HCT116 (cell line): ENCODE measurements around the gene ZNF776. TPM values are rescaled to one million over a fixed set of nuclear protein-coding genes. Genes with fewer than 3 reads are reported as not detected.

ENCODE experiments used
- ATAC-seq: fragments of 200-7000 bp; cut with Tn5 transposase; 2 replicates; pipeline ENCODE4 v1.9.1; 2020; ENCODE audit warnings: mild to moderate bottlenecking, moderate library complexity
- BruUV-seq: library from RNA; stranded (reverse); fragments of 400-500 nt; replicated peaks from 2 replicates; lab custom pipeline; 2021; lab: Mats Ljungman, UMichigan
- CTCF ChIA-PET: fragments of 300-600 bp; sonication (Branson Sonifier 250); formaldehyde crosslinking; loops from one replicate; lab custom pipeline; 2021; ENCODE audit warnings: antibody characterized with exemption; lab: Charles Lee
- POLR2A ChIA-PET: fragments of 300-600, 350-600 bp; sonication (Branson Sonifier 250); formaldehyde crosslinking; loops from one replicate; lab custom pipeline; 2021; ENCODE audit warnings: antibody characterized with exemption; lab: Charles Lee
- RAD21 ChIA-PET, 2 experiments: fragments of 300-600 bp; sonication (Branson Sonifier 250); formaldehyde crosslinking; loops; one replicate each; lab custom pipeline; 2023; ENCODE audit warnings: low total read pairs in 2 of 2; ENCODE audit not compliant: uncharacterized antibody in 2 of 2, unreplicated experiment in 2 of 2, low non-redundant PET in 1 of 2; lab: Charles Lee
- DNase-seq: peaks from one replicate; pipeline ENCODE4 v3.0.0-alpha.2; 2010; ENCODE audit warnings: low read depth, low spot score
- H2AFZ ChIP-seq: fragments of 200-600 bp; shearing (Covaris generic), sonication (generic); 2 replicates; pipeline ENCODE4 v1.6.1; 2017; ENCODE audit warnings: low read depth, mixed run types, mixed read lengths, antibody characterized with exemption, low read length; ENCODE audit not compliant: poor library complexity, severe bottlenecking
- H3K27ac ChIP-seq: 2 replicates; pipeline ENCODE4 v1.5.1; 2012; ENCODE audit warnings: low read depth, low read length
- H3K27me3 ChIP-seq: fragments of 200-600 bp; sonication (generic); 2 replicates; pipeline ENCODE4 v1.6.1; 2016; ENCODE audit warnings: mixed run types, low read length, mixed read lengths; ENCODE audit not compliant: insufficient read depth
- H3K36me3 ChIP-seq, 2 experiments: fragments of 200-500 bp in 1 of 2; fragments of 200-600 bp in 1 of 2; sonication (Bioruptor generic) in 1 of 2; sonication (generic) in 1 of 2; 2 replicates each; pipeline versions ENCODE4 v1.5.1 to v1.6.1; 2014 to 2016; ENCODE audit warnings: low read length in 2 of 2, inconsistent platforms in 1 of 2, mixed read lengths in 1 of 2, mixed run types in 1 of 2; ENCODE audit not compliant: insufficient read depth in 2 of 2, control insufficient read depth in 1 of 2
- H3K4me1 ChIP-seq, 2 experiments: fragments of 200-600 bp in 1 of 2; sonication (generic) in 1 of 2; 2 replicates each; pipeline versions ENCODE4 v1.5.1 to v1.6.1; 2012 to 2017; ENCODE audit warnings: low read length in 2 of 2, inconsistent platforms in 1 of 2, mild to moderate bottlenecking in 1 of 2, mixed read lengths in 1 of 2, mixed run types in 1 of 2, moderate library complexity in 1 of 2; ENCODE audit not compliant: insufficient read depth in 2 of 2, control insufficient read depth in 1 of 2
- H3K4me2 ChIP-seq: fragments of 200-600 bp; sonication (generic); 2 replicates; pipeline ENCODE4 v1.6.1; 2017; ENCODE audit warnings: mixed run types, low read length, mixed read lengths
- H3K4me3 ChIP-seq, 2 experiments: fragments of 200-600 bp in 1 of 2; sonication (generic) in 1 of 2; replicated peaks in 1 of 2; 2 replicates each; pipeline ENCODE4 v1.5.1; 2011 to 2016; ENCODE audit warnings: low read length in 2 of 2, control low read depth in 1 of 2, low read depth in 1 of 2, mild to moderate bottlenecking in 1 of 2, mixed read lengths in 1 of 2, mixed run types in 1 of 2
- H3K79me2 ChIP-seq: fragments of 200-600 bp; sonication (generic); 2 replicates; pipeline ENCODE4 v1.6.1; 2017; ENCODE audit warnings: mild to moderate bottlenecking, mixed run types, low read length, moderate library complexity, mixed read lengths; ENCODE audit not compliant: insufficient read depth
- H3K9ac ChIP-seq: fragments of 200-600 bp; sonication (generic); 2 replicates; pipeline ENCODE4 v1.6.1; 2016; ENCODE audit warnings: low read length, mixed read lengths
- H3K9me2 ChIP-seq: fragments of 200-600 bp; sonication (generic), shearing (Covaris generic); 2 replicates; pipeline ENCODE4 v1.6.1; 2017; ENCODE audit warnings: mixed run types, mild to moderate bottlenecking, moderate library complexity; ENCODE audit not compliant: insufficient read depth
- H3K9me3 ChIP-seq, 2 experiments: fragments of 200-500 bp in 1 of 2; fragments of 200-600 bp in 1 of 2; sonication (Bioruptor generic) in 1 of 2; sonication (generic) in 1 of 2; 2 replicates each; pipeline ENCODE4 v1.6.1; 2014 to 2017; ENCODE audit warnings: low read length in 2 of 2, mixed read lengths in 2 of 2, inconsistent platforms in 1 of 2, low read depth in 1 of 2, mild to moderate bottlenecking in 1 of 2, mixed run types in 1 of 2, moderate library complexity in 1 of 2; ENCODE audit not compliant: control insufficient read depth in 1 of 2, insufficient read depth in 1 of 2
- H4K20me1 ChIP-seq: fragments of 200-600 bp; sonication (generic), shearing (Covaris generic); 2 replicates; pipeline ENCODE4 v1.6.1; 2017; ENCODE audit warnings: mixed run types, mild to moderate bottlenecking, moderate library complexity; ENCODE audit not compliant: insufficient read depth
- ATF3 ChIP-seq: IDR thresholded peaks from 2 replicates; pipeline ENCODE4 v1.6.1; 2012
- CEBPB ChIP-seq: IDR thresholded peaks from 2 replicates; pipeline ENCODE4 v1.6.1; 2012; ENCODE audit warnings: low read depth
- CTCF ChIP-seq, 3 experiments: fragments of 200-600 bp in 1 of 3; sonication (generic) in 1 of 3; IDR thresholded peaks in 2 of 3; conservative IDR thresholded peaks in 1 of 3; 2 replicates each; pipeline ENCODE4 v1.5.1; 2012 to 2017; ENCODE audit warnings: low read depth in 2 of 3, low read length in 2 of 3, antibody characterized with exemption in 1 of 3, borderline replicate concordance in 1 of 3, control low read depth in 1 of 3, mild to moderate bottlenecking in 1 of 3, mixed read lengths in 1 of 3, mixed run types in 1 of 3, moderate library complexity in 1 of 3; ENCODE audit not compliant: insufficient read depth in 1 of 3
- EGR1 ChIP-seq: IDR thresholded peaks from 2 replicates; pipeline ENCODE4 v1.6.1; 2012; ENCODE audit warnings: low read depth
- EZH2 ChIP-seq: fragments of 200-600 bp; sonication (generic); IDR thresholded peaks from 2 replicates; pipeline ENCODE4 v1.6.1; 2017; ENCODE audit warnings: antibody characterized with exemption, mixed run types
- FOSL1 ChIP-seq: IDR thresholded peaks from 2 replicates; pipeline ENCODE4 v1.6.1; 2012; ENCODE audit warnings: low read depth
- JUND ChIP-seq: IDR thresholded peaks from 2 replicates; pipeline ENCODE4 v1.6.1; 2012
- POLR2A ChIP-seq: IDR thresholded peaks from 2 replicates; pipeline ENCODE4 v1.7.0; 2011; ENCODE audit warnings: borderline replicate concordance; ENCODE audit not compliant: insufficient read depth, insufficient read length; ENCODE audit errors: extremely low read depth
- RAD21 ChIP-seq: IDR thresholded peaks from 2 replicates; pipeline ENCODE4 v1.6.1; 2012; ENCODE audit warnings: low read depth, mild to moderate bottlenecking
- SIN3A ChIP-seq: IDR thresholded peaks from 2 replicates; pipeline ENCODE4 v1.6.1; 2012; ENCODE audit warnings: low read depth
- SP1 ChIP-seq: IDR thresholded peaks from 2 replicates; pipeline ENCODE4 v1.6.1; 2012; ENCODE audit warnings: low read depth
- SRF ChIP-seq: IDR thresholded peaks from 2 replicates; pipeline ENCODE4 v1.6.1; 2012; ENCODE audit warnings: low read depth
- TCF7L2 ChIP-seq: IDR thresholded peaks from 2 replicates; pipeline ENCODE4 v1.7.0; 2011; ENCODE audit warnings: borderline replicate concordance, inconsistent platforms; ENCODE audit not compliant: insufficient read depth, insufficient read length; ENCODE audit errors: extremely low read depth
- YY1 ChIP-seq: IDR thresholded peaks from 2 replicates; pipeline ENCODE4 v1.6.1; 2011; ENCODE audit warnings: low read length, low read depth, moderate library complexity, mild to moderate bottlenecking; ENCODE audit not compliant: insufficient replicate concordance; ENCODE audit errors: extremely low read depth
- ZFX ChIP-seq: fragments of 450-650 bp; IDR thresholded peaks from 2 replicates; pipeline ENCODE4 v1.6.1; 2017
- intact Hi-C: fragments of 100-400 bp; cut with micrococcal nuclease; formaldehyde crosslinking; loops from 2 replicates; pipeline ENCODE4 v1.10.0; 2022
- total RNA-seq: library from RNA; stranded (reverse); gene quantifications from one replicate; pipeline ENCODE4 v1.2.1, GENCODE V29; 2021; ENCODE audit not compliant: unreplicated experiment
- TF ChIP-seq, protein P1 (sequence below): IDR thresholded peaks from 2 replicates; pipeline ENCODE4 v1.6.1; 2012; ENCODE audit warnings: low read depth

ZNF776 gene
- total RNA-seq, 1 experiment from 2014 or later: 8.6 TPM

- TF ChIP-seq EZH2: no peak
- no peak for TF ChIP-seq YY1
- TF ChIP-seq JUND: no peak
- TF ChIP-seq RAD21: no peak
- no peak for TF ChIP-seq SP1
- TF ChIP-seq EGR1: no peak
- no peak for TF ChIP-seq SIN3A
- no peak for TF ChIP-seq ZFX
- TF ChIP-seq CEBPB: no peak
- no peak for TF ChIP-seq SRF
- TF ChIP-seq POLR2A: no peak
- no peak for TF ChIP-seq TCF7L2
- POLR2A ChIA-PET: no interaction called here
- BruUV-seq: no TSS peak
- H3K9me3 ChIP-seq: no peaks in the 10 kb centered on the region
- H4K20me1 ChIP-seq: no peaks in the 10 kb centered on the region
- H3K9ac ChIP-seq: no peak overlapping the region
- DNase-seq: no peak
- no peaks in the 10 kb centered on the region for H3K36me3 ChIP-seq
- no peak for ATAC-seq
- H3K79me2 ChIP-seq: no peaks in the 10 kb centered on the region
- no peak overlapping the region for H3K27ac ChIP-seq
- no peaks in the 10 kb centered on the region for H3K9me2 ChIP-seq
- CTCF ChIA-PET: no interaction called here
- H3K27me3 ChIP-seq: no peaks in the 10 kb centered on the region
- no peak overlapping the region for H2AFZ ChIP-seq
- H3K4me2 ChIP-seq: no peak overlapping the region
- peaks cover 9 to 20% of the 10 kb centered on the region in 2 experiments; a peak in 3 of 4 replicates for H3K4me1 ChIP-seq
- intact Hi-C loops: loop anchor here (5.0 kb wide), 1 partner anchor 53 kb away; the partner anchor contains the start of gene ZNF776
- no peak overlapping the region for H3K4me3 ChIP-seq
- RAD21 ChIA-PET: no interaction called here
Measured at GRCh38 chr19:57800696-57801095, 54.1 kb downstream of the ZNF776 start.

DNA sequence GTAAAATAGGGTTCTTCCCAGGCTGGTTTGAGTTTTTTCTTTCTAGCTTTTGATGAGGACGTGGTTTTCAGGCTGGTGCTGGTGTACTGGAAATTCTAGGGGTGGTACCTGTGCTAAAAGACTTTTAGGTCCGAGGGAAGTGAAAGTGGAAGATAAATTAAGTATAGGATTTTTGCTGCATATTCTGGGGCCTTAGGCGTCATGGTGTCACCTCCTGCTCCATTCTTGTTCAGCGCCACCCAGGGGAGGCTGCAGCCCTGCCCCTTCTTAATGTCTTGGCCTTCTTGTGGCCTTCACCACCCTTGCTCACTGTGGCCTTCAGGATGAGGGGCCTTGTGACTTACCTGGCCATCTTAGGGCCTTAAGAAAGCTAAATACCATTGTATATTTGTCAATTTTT, 55.7 kb downstream of the ZNF776 start:
- POLR2A ChIA-PET: interaction anchor here (1.3 kb wide), 1 partner anchor 13 kb away, joined by 3 read pairs; no protein-coding TSS in a partner anchor
- no TSS peak for BruUV-seq
- H3K27ac ChIP-seq: no peak overlapping the region

More for the DNA sequence above, 55.7 kb downstream of the ZNF776 start:
- ATAC-seq: no peak
- no peak overlapping the region for H3K4me3 ChIP-seq
- H4K20me1 ChIP-seq: no peaks in the 10 kb centered on the region
- intact Hi-C loops: loop anchor here (5.0 kb wide), 1 partner anchor 55 kb away; the partner anchor contains the start of gene ZNF776
- H3K27me3 ChIP-seq: no peaks in the 10 kb centered on the region
- no peak overlapping the region for H3K4me2 ChIP-seq
- CTCF ChIA-PET: no interaction called here
- TF ChIP-seq, protein P1, sequence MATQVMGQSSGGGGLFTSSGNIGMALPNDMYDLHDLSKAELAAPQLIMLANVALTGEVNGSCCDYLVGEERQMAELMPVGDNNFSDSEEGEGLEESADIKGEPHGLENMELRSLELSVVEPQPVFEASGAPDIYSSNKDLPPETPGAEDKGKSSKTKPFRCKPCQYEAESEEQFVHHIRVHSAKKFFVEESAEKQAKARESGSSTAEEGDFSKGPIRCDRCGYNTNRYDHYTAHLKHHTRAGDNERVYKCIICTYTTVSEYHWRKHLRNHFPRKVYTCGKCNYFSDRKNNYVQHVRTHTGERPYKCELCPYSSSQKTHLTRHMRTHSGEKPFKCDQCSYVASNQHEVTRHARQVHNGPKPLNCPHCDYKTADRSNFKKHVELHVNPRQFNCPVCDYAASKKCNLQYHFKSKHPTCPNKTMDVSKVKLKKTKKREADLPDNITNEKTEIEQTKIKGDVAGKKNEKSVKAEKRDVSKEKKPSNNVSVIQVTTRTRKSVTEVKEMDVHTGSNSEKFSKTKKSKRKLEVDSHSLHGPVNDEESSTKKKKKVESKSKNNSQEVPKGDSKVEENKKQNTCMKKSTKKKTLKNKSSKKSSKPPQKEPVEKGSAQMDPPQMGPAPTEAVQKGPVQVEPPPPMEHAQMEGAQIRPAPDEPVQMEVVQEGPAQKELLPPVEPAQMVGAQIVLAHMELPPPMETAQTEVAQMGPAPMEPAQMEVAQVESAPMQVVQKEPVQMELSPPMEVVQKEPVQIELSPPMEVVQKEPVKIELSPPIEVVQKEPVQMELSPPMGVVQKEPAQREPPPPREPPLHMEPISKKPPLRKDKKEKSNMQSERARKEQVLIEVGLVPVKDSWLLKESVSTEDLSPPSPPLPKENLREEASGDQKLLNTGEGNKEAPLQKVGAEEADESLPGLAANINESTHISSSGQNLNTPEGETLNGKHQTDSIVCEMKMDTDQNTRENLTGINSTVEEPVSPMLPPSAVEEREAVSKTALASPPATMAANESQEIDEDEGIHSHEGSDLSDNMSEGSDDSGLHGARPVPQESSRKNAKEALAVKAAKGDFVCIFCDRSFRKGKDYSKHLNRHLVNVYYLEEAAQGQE: no peak
- TF ChIP-seq ATF3 (no peak), FOSL1 (no peak), CTCF (IDR thresholded peaks at IDR 0.05 in 2 of 3, conservative IDR thresholded peaks at IDR 0.05 in 1 of 3; ENCODE audit: borderline replicate concordance in 1 of 3, insufficient read depth in 1 of 3, low read depth in 2 of 3, low read length in 2 of 3) (no peak), EZH2 (no peak), TCF7L2 (no peak), ZFX (no peak)
- RAD21 ChIA-PET: no interaction called here
- H3K4me1 ChIP-seq: peaks cover 9 to 20% of the 10 kb centered on the region in 2 experiments; a peak in 3 of 4 replicates
- no peaks in the 10 kb centered on the region for H3K9me3 ChIP-seq
- no peaks in the 10 kb centered on the region for H3K9me2 ChIP-seq
- no peaks in the 10 kb centered on the region for H3K36me3 ChIP-seq
- no peak overlapping the region for H2AFZ ChIP-seq
- H3K79me2 ChIP-seq: no peaks in the 10 kb centered on the region
- no peak for DNase-seq
- no peak overlapping the region for H3K9ac ChIP-seq
